Anterior cingulate cortex (tissue), 58 donors: ENCODE data around the gene RBP5.
A peak's percentile ranks its signal among the peaks of the same experiment; 100 is the strongest.

Experiments
- DNase-seq, 58 donors: peaks; one replicate each; lab custom pipeline; 2025; lab: John Stamatoyannopoulos, UW

The RBP5 gene

GRCh38 chr12:7128681-7129286, at the start of gene RBP5:
Gene RBP5 (minus strand): TSS chr12:7128889. CDS start chr12:7128775, 114 bp downstream.
- DNase-seq: no peak

GRCh38 chr12:7178481-7178880, 49.8 kb upstream of the RBP5 start:
- no peak for DNase-seq

GRCh38 chr12:7176595-7176994, 47.9 kb upstream of the RBP5 start:
- DNase-seq: no peak

GRCh38 chr12:7175493-7175892, 46.8 kb upstream of the RBP5 start:
- no peak for DNase-seq

DNA sequence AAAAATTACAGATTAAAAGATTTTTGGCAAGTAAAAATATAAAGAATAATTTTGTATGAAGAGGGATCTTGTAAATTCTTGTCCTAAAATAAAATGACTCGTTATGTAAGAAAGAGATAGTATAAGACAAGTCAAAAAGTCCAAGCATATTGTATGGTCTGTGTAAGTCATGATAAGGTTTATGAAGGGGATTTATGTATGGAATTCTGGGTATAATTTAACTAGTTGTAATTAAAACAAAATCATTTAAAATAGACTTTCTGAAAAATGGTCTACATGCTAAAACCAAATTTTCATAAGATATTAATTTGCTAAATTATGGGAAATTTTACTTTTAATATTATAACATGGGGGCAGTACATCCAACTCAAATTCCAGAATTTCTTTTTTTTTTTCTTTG, 43.2 kb upstream of the RBP5 start:
- no peak for DNase-seq

- no peak for DNase-seq
Observed at GRCh38 chr12:7169951-7170350, 41.3 kb upstream of the RBP5 start.

GRCh38 chr12:7162691-7163114, 34.0 kb upstream of the RBP5 start:
- DNase-seq: peak in 33 of 58 donors; percentile 7 to 76 (median 45)

DNA sequence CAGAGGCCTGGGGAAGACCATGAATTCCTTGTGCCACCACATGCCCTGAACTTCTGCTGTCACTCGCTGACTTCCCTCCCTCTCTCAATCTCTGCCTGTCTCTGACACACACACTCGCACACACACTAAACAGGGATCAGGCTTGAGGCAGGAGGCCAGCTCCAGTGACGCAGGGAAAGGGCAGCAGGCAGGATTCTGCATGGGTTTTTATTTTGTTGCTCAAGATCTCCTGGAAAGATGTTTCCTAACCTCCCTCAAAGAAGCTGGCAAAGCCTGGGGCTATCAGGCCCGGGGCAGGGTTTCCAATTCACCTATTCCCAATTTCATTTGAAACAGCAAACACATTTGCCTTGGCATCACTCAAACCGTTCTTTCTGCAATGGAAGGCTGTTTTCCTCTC, 33.1 kb upstream of the RBP5 start:
- DNase-seq: no peak

- no peak for DNase-seq
Observed at GRCh38 chr12:7161327-7161726, 32.6 kb upstream of the RBP5 start.

- DNase-seq: no peak
Observed at GRCh38 chr12:7160183-7160582, 31.5 kb upstream of the RBP5 start.

GRCh38 chr12:7158781-7159609, 30.3 kb upstream of the RBP5 start:
- DNase-seq: peak in 5 of 58 donors; percentile 26 to 65 (median 41)

GRCh38 chr12:7157391-7157790, 28.7 kb upstream of the RBP5 start:
- DNase-seq: no peak

DNA sequence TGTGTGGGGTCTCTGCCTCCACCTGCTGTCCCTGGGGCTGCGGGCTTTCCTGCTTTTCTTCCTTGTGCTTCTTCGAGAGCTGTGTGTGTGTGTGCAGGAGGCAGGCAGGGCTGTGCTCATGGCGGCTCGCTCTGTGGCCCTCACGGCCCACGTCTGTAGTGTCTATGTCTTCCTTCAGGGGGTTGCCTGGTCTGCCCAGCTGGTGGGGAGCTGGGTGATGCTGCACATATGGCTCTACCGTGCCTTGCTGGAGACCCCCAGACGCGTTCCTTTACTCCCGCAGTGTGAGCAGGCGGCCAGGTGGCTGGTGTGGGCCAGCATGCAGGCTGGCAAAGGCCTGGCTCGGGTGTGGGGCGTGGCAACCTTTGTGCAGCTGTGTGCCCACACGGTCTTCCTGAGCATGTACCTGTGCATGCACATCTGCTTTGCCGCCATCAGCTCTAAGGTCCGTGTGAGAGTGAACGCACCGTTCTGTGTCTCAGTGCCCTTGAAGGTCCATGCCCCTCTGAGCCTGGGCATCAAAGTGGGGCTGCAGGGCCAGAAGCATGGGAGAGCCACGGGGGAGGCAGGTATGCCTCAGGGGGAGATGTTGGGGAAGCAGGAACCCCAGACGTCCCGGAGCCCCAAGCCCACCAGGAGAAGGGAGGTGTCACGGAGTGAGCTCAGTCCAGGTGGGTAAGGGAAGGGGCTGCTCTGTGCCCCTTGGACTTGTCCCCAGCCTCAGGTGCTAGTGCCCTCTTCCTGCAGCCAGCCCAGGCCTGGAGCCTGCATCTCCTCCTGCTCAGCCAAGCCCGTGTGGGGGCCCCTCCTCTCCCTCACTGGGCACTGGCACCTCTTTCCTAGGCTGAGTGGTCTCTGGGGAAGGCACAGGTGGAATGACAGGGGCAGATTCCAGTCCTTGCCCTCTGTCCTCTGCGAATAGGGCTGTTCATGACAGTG, 27.8 kb upstream of the RBP5 start:
- DNase-seq: no peak

DNA sequence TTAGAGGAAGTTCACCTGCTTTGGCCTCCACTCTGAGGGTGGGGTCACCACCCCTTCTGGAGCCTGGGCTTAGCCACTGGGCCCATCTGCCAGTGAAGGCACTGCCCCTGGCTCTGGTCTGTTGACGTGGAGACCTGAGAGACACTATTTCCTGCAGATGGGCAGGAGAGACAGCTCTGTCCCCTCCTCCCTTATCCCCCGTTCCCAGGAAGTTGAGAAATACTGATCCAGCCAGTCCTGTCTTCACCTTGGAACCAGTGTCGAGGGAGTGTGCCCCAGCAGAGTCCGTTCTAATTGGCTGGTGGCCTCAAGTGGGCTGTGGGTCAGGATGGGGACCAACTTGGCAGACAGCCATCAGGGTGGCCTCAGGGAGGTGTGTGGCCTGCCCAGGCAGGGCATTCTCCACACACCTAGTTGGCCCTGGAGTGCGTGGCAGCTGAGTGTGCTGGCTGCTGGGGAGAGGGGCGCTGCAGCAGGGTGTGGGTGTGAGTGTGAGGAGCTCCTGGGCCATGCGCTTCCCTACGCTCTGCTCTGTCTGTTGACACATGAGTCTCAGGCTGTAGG, 26.9 kb upstream of the RBP5 start:
- DNase-seq: peak in 2 of 58 donors; percentile 7 to 28

DNA sequence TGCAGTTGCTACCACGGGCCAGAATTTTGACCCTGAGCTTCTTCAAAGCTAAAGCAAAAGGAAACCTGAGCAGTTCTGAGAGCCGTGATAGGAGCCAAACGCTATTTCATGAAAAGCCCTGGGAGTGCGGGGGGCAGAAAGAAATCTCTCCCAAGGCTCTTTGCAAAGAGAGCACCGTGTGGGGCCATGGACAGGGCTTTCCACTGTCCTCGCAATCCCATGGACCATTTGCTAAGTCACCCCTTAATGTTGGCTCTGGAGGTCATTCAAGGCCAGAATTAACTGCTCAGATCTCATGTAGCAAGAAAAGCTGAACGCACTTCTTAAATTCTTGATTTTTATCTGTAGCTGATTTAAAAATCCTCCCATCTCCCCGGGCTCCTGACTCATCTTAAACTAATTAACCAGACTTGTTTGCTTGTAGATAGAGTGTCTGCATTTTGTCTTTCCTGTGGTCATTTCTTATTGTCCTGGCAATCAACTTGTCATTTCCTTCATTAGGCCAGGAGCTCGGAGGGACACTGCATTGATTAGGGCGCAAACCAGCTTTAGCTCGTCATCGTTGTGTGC, 26.3 kb upstream of the RBP5 start:
- DNase-seq: no peak

DNA sequence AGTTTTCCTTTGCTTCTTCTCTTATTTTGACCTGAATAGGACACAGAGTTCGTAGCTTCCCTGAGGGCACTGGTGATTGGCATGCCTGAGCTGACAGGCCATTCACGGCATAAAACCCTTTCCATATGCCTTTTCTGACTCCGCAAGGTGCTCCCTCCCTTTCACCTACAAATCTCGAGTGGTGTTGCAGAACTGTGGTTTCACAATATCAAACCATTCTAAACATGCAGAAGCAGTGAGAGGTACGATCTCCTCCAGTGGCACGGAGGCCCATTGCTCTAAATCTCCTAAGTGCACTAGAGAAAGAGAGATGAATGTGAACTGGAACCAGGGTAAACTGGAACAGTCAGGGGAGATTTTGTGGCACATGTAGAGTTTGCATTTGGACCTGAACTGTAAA, 25.4 kb upstream of the RBP5 start:
- DNase-seq: no peak

- no peak for DNase-seq
Observed at GRCh38 chr12:7152818-7153217, 24.1 kb upstream of the RBP5 start.

DNA sequence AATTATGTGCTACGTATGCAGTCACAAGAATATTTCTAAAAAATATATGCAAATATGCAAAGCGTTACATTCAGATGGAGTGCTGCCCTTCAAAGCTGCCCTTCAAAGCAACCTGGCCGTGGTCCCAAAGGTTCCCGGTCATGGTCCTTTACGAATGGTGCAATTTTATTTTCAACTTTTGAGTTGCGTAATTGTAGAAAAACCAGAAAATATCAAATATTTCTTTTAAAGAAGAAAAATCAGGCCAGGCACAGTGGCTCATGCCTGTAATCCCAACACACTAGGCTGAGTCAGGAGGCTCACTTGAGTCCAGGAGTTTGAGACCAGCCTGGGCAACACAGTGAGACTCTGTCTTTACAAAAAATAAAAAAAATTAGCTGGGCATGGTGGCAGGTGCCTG, 22.8 kb upstream of the RBP5 start:
- no peak for DNase-seq

DNA sequence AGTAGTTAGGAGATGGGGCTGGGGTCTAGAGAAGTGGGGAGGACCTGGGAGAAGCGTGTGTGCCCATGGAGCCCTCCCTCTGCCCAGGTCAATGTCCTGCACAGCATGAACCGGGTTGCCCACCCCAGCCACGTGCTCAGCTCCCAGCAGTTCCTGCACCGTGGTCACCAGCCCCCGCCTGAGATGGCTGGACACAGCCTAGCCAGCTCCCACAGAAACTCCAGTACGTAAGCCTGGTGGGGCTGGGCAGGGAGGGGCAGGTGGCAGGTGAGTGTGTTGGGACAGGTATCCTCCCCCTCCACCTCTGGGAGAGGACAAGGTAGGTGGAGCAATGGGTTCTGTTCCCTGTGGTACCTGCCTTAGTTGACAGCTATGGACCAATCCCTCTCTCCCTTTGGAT, 22.2 kb upstream of the RBP5 start:
- DNase-seq: no peak

DNA sequence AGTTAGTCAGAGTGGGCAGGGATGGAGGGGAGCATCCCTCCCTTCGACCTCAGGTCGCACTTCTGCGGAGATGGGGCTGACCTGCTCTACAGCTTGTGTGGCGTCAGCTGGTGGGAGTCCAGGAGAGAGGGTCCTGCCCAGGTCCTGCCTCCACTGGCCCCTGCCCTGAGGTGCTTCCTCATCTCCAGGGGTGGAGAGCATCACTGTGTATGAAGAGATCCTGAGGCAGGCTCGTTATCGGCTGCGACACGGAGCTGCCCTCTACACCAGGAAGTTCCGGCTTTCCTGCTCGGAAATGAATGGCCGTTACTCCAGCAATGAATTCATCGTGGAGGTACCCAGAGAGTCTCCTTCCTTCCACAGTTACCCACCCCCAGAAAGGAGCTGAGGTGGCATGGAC, 21.7 kb upstream of the RBP5 start:
- no peak for DNase-seq
